ENCODE data around the gene SCG3.
A peak's percentile ranks its signal among the peaks of the same experiment; 100 is the strongest.
"Not testable (repeated sequence)": the region's sequence is repeated elsewhere in the genome, so short reads cannot be mapped to it uniquely, and the experiment has no call there.

SCG3 gene

DNA sequence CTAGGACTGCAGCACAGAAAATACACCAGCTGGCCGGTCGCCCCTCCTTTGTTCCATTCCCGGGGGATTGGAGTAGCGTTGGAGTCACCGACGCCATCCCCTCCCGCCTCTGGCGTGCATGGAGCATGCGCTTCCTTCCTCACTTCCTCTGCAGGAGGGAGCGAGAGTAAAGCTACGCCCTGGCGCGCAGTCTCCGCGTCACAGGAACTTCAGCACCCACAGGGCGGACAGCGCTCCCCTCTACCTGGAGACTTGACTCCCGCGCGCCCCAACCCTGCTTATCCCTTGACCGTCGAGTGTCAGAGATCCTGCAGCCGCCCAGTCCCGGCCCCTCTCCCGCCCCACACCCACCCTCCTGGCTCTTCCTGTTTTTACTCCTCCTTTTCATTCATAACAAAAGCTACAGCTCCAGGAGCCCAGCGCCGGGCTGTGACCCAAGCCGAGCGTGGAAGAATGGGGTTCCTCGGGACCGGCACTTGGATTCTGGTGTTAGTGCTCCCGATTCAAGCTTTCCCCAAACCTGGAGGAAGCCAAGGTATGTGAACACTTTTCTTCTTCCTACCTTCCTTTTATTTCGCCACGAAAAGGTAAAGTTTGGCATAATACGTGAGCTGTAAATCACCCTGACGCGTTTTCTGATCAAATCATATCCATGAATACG is at the start of gene SCG3:
Gene SCG3 (plus strand): TSS at position 201 of the 661 bp plus-strand sequence. CDS start 253 bp downstream, at position 454.
- peak; percentile 71 to 87 for DNase-seq

- peak; percentile 71 to 91 for DNase-seq
Observed at GRCh38 chr15:51634591-51635198, 46.6 kb upstream of the SCG3 start.

GRCh38 chr15:51641490-51642130 is 39.7 kb upstream of the SCG3 start:
- peak; percentile 55 to 72 for DNase-seq

DNA sequence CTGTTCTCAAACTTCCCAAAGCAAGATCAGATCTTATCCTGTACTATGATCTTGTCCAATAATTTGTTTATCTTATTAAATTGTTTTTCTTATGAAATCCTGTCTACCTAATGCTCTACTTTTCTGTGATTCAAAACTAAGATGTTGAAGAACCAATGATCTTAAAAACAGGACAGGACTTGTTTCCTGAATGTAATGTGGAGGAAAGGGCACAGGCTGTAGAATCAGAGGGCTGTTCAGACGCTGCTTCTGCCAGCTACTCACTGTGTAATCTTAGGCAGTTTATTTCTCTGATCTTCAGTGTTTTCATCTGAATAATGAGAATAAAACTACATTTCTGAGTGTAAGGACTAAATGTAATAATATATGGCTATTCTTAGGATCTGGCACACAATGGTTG is 38.6 kb upstream of the SCG3 start:
- DNase-seq = no peak

DNA sequence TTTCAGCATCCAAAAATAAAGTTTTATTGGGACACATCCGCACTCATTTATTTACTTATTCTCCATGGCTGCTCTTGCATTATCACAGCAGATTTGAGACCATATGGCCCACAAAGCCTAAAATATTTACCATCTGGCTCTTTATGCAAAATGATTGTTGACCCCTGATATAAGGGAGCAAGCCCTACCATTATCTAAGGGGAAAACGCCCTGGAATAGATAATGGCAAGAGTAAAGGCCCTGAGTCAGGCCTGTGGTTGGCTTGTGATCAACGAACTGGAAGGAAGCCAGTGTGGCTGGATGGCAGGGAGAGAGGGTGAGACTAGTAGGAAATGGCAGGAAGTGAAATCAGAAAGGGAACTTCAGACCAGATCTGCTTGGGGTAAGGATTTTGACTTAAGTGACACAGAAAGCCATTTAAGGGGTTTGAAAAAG is 34.2 kb upstream of the SCG3 start:
- peak; percentile 83 to 84 for DNase-seq

DNA sequence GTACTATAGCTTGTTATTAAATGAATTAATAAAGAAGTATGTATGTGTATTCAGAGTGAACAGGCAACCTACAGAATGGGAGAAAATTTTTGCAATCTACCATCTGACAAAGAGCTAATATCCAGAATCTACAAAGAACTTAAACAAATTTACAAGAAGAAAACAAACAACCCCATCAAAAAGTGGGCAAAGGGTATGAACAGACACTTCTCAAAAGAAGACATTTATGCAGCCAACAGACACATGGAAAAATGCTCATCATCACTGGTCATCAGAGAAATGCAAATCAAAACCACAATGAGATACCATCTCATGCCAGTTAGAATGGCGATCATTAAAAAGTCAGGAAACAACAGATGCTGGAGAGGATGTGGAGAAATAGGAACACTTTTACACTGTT is 33.2 kb upstream of the SCG3 start:
- DNase-seq = not testable (repeated sequence)

DNA sequence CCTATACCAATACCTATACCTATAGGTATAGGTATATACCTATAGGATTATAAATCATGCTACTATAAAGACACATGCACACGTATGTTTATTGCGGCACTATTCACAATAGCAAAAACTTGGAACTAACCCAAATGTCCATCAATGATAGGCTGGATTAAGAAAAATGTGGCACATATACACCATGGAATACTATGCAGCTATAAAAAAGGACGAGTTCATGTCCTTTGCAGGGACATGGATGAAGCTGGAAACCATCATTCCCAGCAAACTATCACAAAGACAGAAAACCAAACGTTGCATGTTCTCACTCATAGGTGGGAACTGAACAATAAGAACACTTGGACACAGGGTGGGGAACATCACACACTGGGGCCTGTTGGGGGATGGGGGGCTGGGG is 32.7 kb upstream of the SCG3 start:
- DNase-seq = not testable (repeated sequence)

DNA sequence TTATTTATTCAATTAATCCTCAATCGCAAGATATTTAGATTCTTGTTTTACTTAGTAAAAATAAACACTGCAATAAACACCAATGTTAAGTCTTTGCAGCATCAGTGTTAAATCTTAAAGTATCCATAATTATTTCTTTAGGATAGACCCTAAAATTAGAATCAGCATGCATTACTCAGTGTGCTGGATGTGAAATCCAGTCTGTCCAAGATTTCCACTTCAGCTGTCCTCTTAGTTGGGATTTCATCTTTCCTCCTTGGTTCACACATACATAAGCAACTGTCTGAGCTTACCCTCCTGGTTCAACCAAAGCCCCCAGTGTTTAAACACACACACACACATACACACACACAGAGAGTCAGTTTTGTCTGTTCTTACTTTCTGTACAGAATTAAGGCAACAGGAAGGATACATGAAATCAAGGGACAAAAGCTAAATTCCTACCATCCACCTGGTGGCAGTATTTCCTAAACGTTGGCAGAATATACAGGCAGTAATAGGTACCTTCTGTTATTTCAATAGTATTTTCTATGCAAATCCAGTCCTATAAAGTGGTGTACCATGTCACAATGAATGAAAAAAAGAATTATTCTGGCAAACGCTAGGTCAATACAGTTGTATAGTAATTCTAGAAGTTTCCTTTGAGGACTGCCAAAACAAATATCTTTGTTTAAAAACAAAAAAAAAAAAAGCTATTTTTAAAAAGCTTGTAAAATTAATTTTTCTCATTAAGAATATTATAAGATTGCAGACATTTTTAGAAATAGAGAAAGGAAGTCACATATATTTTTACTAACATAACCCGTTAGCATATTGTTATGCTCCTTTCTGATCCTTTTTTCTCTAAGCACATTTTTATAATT is 31.4 kb upstream of the SCG3 start:
- peak; percentile 72 to 92 for DNase-seq

GRCh38 chr15:51652084-51652668 is 29.1 kb upstream of the SCG3 start:
- no peak for DNase-seq

GRCh38 chr15:51655401-51656057 is 25.8 kb upstream of the SCG3 start:
- DNase-seq = not testable (repeated sequence)

DNA sequence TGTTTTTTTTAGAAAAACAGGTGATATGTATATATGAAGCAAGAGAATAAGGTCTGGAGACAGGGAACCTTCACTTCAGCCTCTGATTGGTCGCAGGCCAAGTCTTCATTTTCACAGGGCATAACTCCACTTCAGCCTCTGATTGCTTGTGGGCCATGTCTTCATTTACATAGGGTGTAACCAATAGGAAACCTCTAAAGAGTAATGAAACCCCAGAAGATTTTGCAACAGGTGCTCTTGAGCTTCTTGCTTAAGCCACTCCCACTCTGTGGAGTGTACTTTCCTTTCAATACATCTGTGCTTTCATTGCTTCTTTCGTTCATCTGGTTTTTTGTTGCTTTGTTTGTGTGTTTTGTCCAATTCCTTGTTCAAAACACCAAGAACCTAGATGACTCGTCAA is 22.6 kb upstream of the SCG3 start:
- peak; percentile 76 to 79 for DNase-seq

DNA sequence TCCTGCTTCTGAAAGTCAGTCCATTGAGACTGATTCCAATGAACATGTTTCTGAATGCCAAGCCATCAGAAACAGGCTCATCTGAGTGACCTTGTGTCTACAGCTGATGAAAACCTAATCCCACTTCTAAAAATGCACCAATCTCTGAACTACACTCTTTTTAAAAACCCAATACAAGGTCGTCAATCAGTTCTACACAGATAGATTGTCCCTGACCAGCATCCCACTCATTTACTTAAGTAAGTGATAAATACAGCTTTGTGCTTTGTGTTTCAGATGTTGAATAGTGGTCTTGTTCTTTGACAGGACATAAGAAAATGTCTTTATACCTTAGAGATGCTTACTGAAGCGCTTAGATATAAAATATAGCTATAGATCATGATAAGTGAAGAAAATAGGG is 20.2 kb upstream of the SCG3 start:
- no peak for DNase-seq

- no peak for DNase-seq
Observed at GRCh38 chr15:51667478-51667877, 13.8 kb upstream of the SCG3 start.

GRCh38 chr15:51668446-51668845 is 12.9 kb upstream of the SCG3 start:
- no peak for DNase-seq

GRCh38 chr15:51669381-51669780 is 11.9 kb upstream of the SCG3 start:
- DNase-seq = no peak

DNA sequence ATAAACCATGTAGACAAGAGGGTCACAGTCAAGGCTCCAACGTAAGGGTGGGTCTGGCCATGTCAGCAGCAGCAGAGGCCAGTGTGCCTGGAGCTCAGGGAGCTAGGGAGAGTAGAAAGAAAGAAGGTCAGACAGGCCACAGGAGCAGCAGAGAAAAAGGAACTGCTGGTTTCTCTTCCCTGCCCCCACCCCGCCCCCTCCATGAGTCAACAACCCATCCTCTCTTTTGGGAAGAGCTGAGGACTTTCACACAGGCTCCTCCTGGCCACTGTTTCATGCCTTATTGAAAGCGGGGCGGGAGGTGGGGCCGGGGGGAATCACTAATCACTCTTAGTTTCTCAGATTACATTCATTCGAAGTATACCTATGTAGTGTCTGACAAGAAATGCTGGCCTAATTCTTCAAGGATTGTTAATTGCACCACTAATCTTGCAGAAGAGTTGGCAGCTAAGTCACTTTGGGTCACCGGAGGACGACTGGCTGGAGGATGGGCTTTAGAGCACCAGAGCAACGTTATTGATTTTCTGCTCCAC is 9.1 kb upstream of the SCG3 start:
- DNase-seq = peak; percentile 74 to 78

- DNase-seq = no peak
Observed at GRCh38 chr15:51672913-51673857, 8.1 kb upstream of the SCG3 start.

DNA sequence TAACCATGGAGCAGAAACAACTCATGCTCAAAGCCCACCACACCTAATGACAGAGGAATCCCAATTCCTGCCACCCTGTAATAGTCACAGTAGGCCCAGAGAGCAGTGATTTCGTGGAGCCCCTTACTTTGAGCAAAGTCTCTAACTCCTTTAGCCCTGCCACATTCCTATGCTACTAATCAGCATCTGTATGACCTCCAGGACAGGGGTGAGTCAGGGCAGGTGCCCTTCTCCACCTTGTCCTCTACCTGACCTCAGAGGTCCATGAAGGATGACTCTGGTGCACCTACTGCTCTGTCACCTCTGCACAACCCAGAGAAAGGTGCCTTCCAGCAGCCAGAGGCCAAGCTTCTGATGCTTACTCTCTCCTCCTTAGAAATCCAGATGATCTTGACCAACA is 6.1 kb upstream of the SCG3 start:
- DNase-seq = no peak

DNA sequence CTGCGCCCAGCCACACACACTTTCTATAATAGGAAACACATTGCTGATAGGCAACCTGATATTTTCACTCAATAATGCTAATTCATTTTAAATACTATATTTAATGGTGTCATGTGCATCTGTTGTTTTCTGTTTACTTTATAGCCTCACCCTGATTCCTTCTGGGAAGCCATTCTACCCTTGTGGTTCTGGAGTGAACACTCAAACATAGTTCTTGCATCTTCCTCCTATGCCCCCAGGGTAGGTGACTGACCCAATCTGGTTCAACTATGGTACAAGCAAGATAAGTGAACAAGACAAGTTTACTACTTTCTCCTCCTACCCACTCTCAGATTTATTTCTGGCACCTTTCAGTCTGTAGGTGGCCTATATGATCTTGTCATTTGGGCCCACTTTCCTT is 4.3 kb upstream of the SCG3 start:
- DNase-seq = no peak

- no peak for DNase-seq
Observed at GRCh38 chr15:51677452-51677851, 3.9 kb upstream of the SCG3 start.

DNA sequence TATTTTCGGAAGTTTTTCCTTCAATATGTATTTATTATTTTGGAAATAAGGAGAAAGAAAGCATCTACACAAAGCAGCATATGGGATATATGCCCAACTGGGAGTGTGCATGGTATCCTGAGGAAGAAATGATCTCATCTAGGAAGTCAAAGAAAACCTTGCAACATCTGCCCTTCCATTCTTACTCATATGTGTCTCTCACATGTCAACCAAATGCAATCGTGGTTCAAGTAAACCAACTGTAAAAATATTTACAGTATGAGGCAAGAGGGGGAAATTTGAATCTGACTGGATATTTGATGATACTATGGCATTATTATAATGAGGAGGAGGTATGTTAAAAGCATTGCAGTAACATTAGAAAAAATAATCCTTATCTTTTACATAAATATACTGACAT is 3.2 kb upstream of the SCG3 start:
- DNase-seq = peak; percentile 92

Measured in inflammatory macrophage treated with lipopolysaccharide for 1 hour (primary cell).